ENCODE results near the gene CLDN9. TPM values are rescaled to one million over a fixed set of nuclear protein-coding genes. Genes with fewer than 3 reads are reported as not detected.

Gene CLDN9
- total and polyA plus RNA-seq, 12 donors = 0.19 to 3.2 (median 0.90) TPM

GRCh38 chr16:3009568-3010390 lies 2.9 kb upstream of the CLDN9 start:
- no peak for TF ChIP-seq CTCF (IDR thresholded peaks at IDR 0.05)
- no peaks in the 10 kb centered on the region for H3K9me3 ChIP-seq
- no peak for DNase-seq
- 40 to 46% methylated on average over 21 of the region's 21 CpGs for WGBS, 2 donors
- H3K36me3 ChIP-seq = peaks cover 0 to 4% (median 0%) of the 10 kb centered on the region in 9 donors
- no peak for ATAC-seq
- H3K4me1 ChIP-seq = peaks cover 0 to 29% (median 4%) of the 10 kb centered on the region in 9 donors
- H3K27me3 ChIP-seq = peaks cover 8 to 96% (median 91%) of the 10 kb centered on the region in 7 donors
- H3K27ac ChIP-seq = no peak overlapping the region
- H3K4me3 ChIP-seq = no peak overlapping the region
- intact Hi-C loops (cut with DNase I) = no loop called here

GRCh38 chr16:3010510-3010909 lies 2.2 kb upstream of the CLDN9 start:
- peaks cover 0 to 26% (median 0%) of the 10 kb centered on the region in 9 donors for H3K4me1 ChIP-seq
- H3K9me3 ChIP-seq = no peaks in the 10 kb centered on the region
- intact Hi-C loops (cut with DNase I) = no loop called here
- H3K27me3 ChIP-seq = peaks cover 8 to 95% (median 83%) of the 10 kb centered on the region in 7 donors
- ATAC-seq (no peak), DNase-seq (no peak)
- WGBS, 2 donors = 89 to 92% methylated on average over 8 of the region's 8 CpGs
- no peak for TF ChIP-seq CTCF (IDR thresholded peaks at IDR 0.05)
- H3K27ac ChIP-seq = no peak overlapping the region
- peaks cover 0 to 4% (median 0%) of the 10 kb centered on the region in 9 donors for H3K36me3 ChIP-seq
- no peak overlapping the region for H3K4me3 ChIP-seq

GRCh38 chr16:3012246-3012645 lies 477 bp upstream of the CLDN9 start:
- 5 to 9% methylated on average over 19 of the region's 19 CpGs for WGBS, 2 donors

GRCh38 chr16:3013491-3013951 lies 798 bp downstream of the CLDN9 start:
- H3K4me3 ChIP-seq = no peak overlapping the region
- H3K4me1 ChIP-seq = peaks cover 0 to 11% (median 7%) of the 10 kb centered on the region in 9 donors
- H3K27me3 ChIP-seq = peaks cover 19 to 94% (median 73%) of the 10 kb centered on the region in 7 donors
- no peaks in the 10 kb centered on the region for H3K36me3 ChIP-seq
- no peak for DNase-seq
- WGBS, 2 donors = 39 to 55% methylated on average over 27 of the region's 27 CpGs
- no peak for ATAC-seq
- TF ChIP-seq CTCF (IDR thresholded peaks at IDR 0.05) = no peak
- H3K27ac ChIP-seq = no peak overlapping the region
- no peaks in the 10 kb centered on the region for H3K9me3 ChIP-seq
- intact Hi-C loops (cut with DNase I) = no loop called here

More at GRCh38 chr16:3012246-3012645, 477 bp upstream of the CLDN9 start:
- intact Hi-C loops (cut with DNase I) = no loop called here
- Histone ChIP-seq H3K9me3 (no peaks in the 10 kb centered on the region), H3K27ac (no peak overlapping the region), H3K27me3 (peaks cover 11 to 94% (median 73%) of the 10 kb centered on the region in 7 donors), H3K4me1 (peaks cover 0 to 16% (median 0%) of the 10 kb centered on the region in 9 donors), H3K36me3 (no peaks in the 10 kb centered on the region), H3K4me3 (no peak overlapping the region)
- DNase-seq (no peak), ATAC-seq (no peak)
- TF ChIP-seq CTCF (IDR thresholded peaks at IDR 0.05) = no peak
